ENCODE data around the gene STK36. TPM values are rescaled to one million over a fixed set of nuclear protein-coding genes. Genes with fewer than 3 reads are reported as not detected.

Gene STK36
- total RNA-seq, 1 experiment from 2014 or later = 14.9 TPM

GRCh38 chr2:218720048-218721041 is 48.5 kb downstream of the STK36 start:
- DNase-seq = no peak
- Histone ChIP-seq H3K4me1 (no peaks in the 10 kb centered on the region), H3K4me3 (no peak overlapping the region), H3K27me3 (no peaks in the 10 kb centered on the region), H3K27ac (no peak overlapping the region), H3K36me3 (peaks cover 25% of the 10 kb centered on the region), H3K9me3 (replicated peaks) (no peaks in the 10 kb centered on the region; the same call in 1 of the 2 replicates)

- no peak overlapping the region for H3K4me3 ChIP-seq
- no peaks in the 10 kb centered on the region for H3K27me3 ChIP-seq
- DNase-seq = no peak
- no peaks in the 10 kb centered on the region for H3K4me1 ChIP-seq
- no peaks in the 10 kb centered on the region; the same call in none of the 2 replicates for H3K9me3 ChIP-seq (replicated peaks)
- peaks cover 17% of the 10 kb centered on the region; the same call in 1 of the 2 replicates for H3K36me3 ChIP-seq
- no peak overlapping the region for H3K27ac ChIP-seq
These were observed 49.6 kb downstream of the STK36 start for GRCh38 chr2:218721488-218721887.

GRCh38 chr2:218721934-218722333 is 50.0 kb downstream of the STK36 start:
- H3K27ac ChIP-seq = no peak overlapping the region
- H3K4me1 ChIP-seq = no peaks in the 10 kb centered on the region
- H3K27me3 ChIP-seq = no peaks in the 10 kb centered on the region
- no peaks in the 10 kb centered on the region; the same call in none of the 2 replicates for H3K9me3 ChIP-seq (replicated peaks)
- no peak for DNase-seq
- H3K36me3 ChIP-seq = peaks cover 19% of the 10 kb centered on the region; the same call in 1 of the 2 replicates
- H3K4me3 ChIP-seq = no peak overlapping the region

- Histone ChIP-seq H3K36me3 (peaks cover 21% of the 10 kb centered on the region), H3K4me1 (no peaks in the 10 kb centered on the region), H3K9me3 (replicated peaks) (no peaks in the 10 kb centered on the region; the same call in none of the 2 replicates), H3K27me3 (no peaks in the 10 kb centered on the region), H3K27ac (no peak overlapping the region), H3K4me3 (no peak overlapping the region)
- no peak for DNase-seq
These were observed 50.5 kb downstream of the STK36 start for GRCh38 chr2:218722419-218722818.

GRCh38 chr2:218722876-218723785 is 51.2 kb downstream of the STK36 start:
- Histone ChIP-seq H3K9me3 (replicated peaks) (no peaks in the 10 kb centered on the region; the same call in none of the 2 replicates), H3K4me3 (no peak overlapping the region), H3K27me3 (no peaks in the 10 kb centered on the region), H3K36me3 (peaks cover 20% of the 10 kb centered on the region), H3K27ac (no peak overlapping the region), H3K4me1 (no peaks in the 10 kb centered on the region)
- no peak for DNase-seq

- Histone ChIP-seq H3K9me3 (replicated peaks) (no peaks in the 10 kb centered on the region; the same call in none of the 2 replicates), H3K27ac (no peak overlapping the region), H3K36me3 (peaks cover 27% of the 10 kb centered on the region), H3K4me1 (no peaks in the 10 kb centered on the region), H3K4me3 (no peak overlapping the region), H3K27me3 (no peaks in the 10 kb centered on the region)
- DNase-seq = no peak
These were observed 54.2 kb downstream of the STK36 start for GRCh38 chr2:218726004-218726574.

- peaks cover 4% of the 10 kb centered on the region; the same call in 1 of the 2 replicates for H3K4me1 ChIP-seq
- no peaks in the 10 kb centered on the region; the same call in none of the 2 replicates for H3K9me3 ChIP-seq (replicated peaks)
- no peak overlapping the region for H3K4me3 ChIP-seq
- H3K27ac ChIP-seq = no peak overlapping the region
- H3K36me3 ChIP-seq = peaks cover 31% of the 10 kb centered on the region
- DNase-seq = peak in 1 of 2 experiments; percentile 38
- no peaks in the 10 kb centered on the region for H3K27me3 ChIP-seq
These were observed 55.7 kb downstream of the STK36 start for GRCh38 chr2:218727502-218728165.

- Histone ChIP-seq H3K4me3 (no peak overlapping the region), H3K36me3 (peaks cover 28% of the 10 kb centered on the region), H3K27ac (no peak overlapping the region), H3K4me1 (peaks cover 4% of the 10 kb centered on the region; the same call in 1 of the 2 replicates), H3K27me3 (no peaks in the 10 kb centered on the region), H3K9me3 (replicated peaks) (no peaks in the 10 kb centered on the region; the same call in none of the 2 replicates)
- no peak for DNase-seq
These were observed 57.8 kb downstream of the STK36 start for GRCh38 chr2:218729640-218730039.

- Histone ChIP-seq H3K36me3 (peaks cover 26% of the 10 kb centered on the region), H3K4me3 (no peak overlapping the region), H3K27me3 (no peaks in the 10 kb centered on the region), H3K9me3 (replicated peaks) (no peaks in the 10 kb centered on the region), H3K27ac (no peak overlapping the region), H3K4me1 (peaks cover 4% of the 10 kb centered on the region; the same call in 1 of the 2 replicates)
- DNase-seq = no peak
These were observed 60.3 kb downstream of the STK36 start for GRCh38 chr2:218732052-218732760.

- Histone ChIP-seq H3K27ac (no peak overlapping the region), H3K4me1 (peaks cover 4% of the 10 kb centered on the region; the same call in 1 of the 2 replicates), H3K9me3 (replicated peaks) (no peaks in the 10 kb centered on the region), H3K4me3 (no peak overlapping the region), H3K36me3 (peaks cover 26% of the 10 kb centered on the region; the same call in 1 of the 2 replicates), H3K27me3 (no peaks in the 10 kb centered on the region)
- no peak for DNase-seq
These were observed 60.9 kb downstream of the STK36 start for GRCh38 chr2:218732761-218733158.

GRCh38 chr2:218733171-218734021 is 61.5 kb downstream of the STK36 start:
- no peak overlapping the region for H3K27ac ChIP-seq
- peaks cover 4% of the 10 kb centered on the region; the same call in 1 of the 2 replicates for H3K4me1 ChIP-seq
- peaks cover 28% of the 10 kb centered on the region for H3K36me3 ChIP-seq
- no peaks in the 10 kb centered on the region for H3K27me3 ChIP-seq
- no peak overlapping the region for H3K4me3 ChIP-seq
- no peaks in the 10 kb centered on the region for H3K9me3 ChIP-seq (replicated peaks)
- no peak for DNase-seq

- no peak for DNase-seq
- H3K27me3 ChIP-seq = no peaks in the 10 kb centered on the region
- no peak overlapping the region for H3K4me3 ChIP-seq
- H3K9me3 ChIP-seq (replicated peaks) = no peaks in the 10 kb centered on the region
- H3K36me3 ChIP-seq = peaks cover 30% of the 10 kb centered on the region
- no peak overlapping the region for H3K27ac ChIP-seq
- peaks cover 4% of the 10 kb centered on the region; the same call in 1 of the 2 replicates for H3K4me1 ChIP-seq
These were observed 62.5 kb downstream of the STK36 start for GRCh38 chr2:218734190-218734975.

Measured in SJCRH30 (cell line).